LoVo (cell line): Measurements from ENCODE around the gene USP2.
A peak's percentile ranks its signal among the peaks of the same experiment; 100 is the strongest.

ENCODE experiments used
- DNase-seq: peaks from one replicate; pipeline ENCODE4 v3.0.0-alpha.2; 2016; ENCODE audit warnings: low spot score

The USP2 gene

GRCh38 chr11:119377112-119377901, 4.2 kb downstream of the USP2 start:
- no peak for DNase-seq

DNA sequence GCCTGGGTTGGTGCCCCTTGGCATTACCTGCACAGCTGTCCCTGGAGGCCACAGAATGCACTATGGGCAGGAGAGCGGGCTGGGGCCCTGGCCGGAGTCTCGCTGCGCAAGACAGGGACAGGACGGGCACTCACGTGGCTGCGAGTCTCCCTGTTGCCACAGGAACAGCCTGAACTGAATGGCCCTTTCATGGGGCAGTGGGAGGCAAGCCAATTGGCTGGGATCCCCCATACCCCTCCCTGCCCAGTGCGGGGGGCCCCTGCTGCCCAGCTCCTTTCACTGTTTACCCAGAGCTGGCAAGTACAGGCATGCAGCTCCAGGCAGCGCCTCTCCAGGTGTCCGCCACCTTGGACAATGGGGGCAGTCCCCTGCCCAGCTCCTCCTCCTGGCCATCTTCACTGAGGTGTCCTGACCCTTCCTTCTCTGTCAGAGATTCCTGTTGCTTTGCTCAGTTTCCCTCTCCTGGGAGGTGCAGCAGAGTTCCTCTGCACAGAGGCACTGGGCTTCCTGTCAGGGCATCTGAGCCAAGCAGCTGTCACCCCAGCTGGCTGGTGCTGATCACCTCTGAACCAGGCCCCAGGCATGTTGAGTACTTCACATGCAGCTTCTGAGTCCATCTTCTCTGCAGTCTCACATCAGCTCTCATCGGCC, 5.2 kb downstream of the USP2 start:
- no peak for DNase-seq

DNA sequence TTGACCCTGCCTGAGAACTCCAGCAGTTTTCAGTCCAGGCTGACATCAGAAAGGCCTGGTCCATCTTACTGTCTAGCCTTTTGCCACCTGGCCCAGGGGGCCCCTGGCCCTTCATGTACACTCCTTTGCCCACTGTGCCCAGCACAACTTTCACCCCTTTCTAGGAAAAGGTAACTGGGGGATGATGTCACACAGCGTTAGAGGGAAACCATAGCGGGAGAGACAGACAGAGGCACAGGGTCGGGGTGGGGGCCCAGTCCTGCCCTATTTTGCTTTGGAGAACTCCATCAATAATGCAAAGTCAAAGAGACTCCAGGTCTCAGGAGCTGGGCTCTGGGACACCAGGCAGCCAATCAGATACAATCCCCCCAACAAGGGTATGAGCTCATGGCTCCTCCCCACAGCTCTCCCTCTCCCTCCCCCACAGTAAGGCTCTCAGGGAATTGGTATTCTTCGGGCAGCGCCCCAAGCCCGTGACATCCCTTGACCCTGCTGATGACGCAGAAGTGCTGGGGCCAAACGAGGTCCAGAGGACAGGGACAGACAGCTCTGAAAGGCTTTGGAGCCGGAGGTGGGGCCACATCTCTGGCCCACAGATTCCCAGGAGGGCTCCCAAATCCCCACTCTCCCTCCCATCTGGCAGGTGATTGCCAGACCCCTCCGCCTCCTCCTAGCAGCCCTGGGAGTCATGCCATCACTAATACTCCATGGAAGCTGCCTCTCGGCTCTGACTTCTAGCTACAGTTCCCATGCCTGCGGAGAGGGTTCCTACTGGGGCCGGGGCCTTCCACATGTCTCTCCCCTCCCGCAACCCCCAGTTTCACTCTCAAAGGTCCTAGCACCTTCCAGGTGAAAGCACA, 5.9 kb downstream of the USP2 start:
- no peak for DNase-seq

DNA sequence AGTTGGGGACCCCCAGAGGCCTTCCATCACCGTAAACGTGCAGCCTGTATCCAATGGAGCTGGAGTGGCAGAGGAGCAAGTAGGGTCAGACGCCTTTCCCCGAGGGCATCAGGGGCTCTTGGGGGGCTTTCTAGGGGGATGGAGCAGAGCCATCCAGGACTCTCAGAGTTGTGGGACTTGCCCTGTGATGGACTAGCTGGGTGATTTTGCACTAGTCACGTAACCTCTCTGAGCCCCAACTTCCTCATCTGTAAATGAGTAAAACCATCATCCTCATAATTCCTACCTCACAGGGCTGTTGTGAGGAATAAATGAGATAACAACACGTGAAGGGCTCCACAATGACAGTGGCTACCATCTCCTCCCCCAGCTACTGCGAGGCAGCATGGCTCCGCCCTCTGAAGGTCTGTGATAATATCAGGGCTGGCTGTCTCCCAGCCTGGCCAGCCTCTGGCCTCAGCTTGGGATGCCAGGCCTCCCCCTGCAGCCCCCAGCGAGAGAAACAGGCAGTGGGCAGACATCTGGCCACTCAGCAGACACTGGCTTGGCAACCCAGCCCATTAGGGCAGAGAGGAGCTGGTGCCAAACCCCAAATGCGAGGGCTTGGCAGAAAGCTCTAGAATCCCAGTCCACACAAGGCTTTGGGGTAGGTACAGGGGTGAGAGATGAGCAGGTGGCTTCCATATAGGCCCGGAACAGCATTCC, 6.7 kb downstream of the USP2 start:
- no peak for DNase-seq

DNA sequence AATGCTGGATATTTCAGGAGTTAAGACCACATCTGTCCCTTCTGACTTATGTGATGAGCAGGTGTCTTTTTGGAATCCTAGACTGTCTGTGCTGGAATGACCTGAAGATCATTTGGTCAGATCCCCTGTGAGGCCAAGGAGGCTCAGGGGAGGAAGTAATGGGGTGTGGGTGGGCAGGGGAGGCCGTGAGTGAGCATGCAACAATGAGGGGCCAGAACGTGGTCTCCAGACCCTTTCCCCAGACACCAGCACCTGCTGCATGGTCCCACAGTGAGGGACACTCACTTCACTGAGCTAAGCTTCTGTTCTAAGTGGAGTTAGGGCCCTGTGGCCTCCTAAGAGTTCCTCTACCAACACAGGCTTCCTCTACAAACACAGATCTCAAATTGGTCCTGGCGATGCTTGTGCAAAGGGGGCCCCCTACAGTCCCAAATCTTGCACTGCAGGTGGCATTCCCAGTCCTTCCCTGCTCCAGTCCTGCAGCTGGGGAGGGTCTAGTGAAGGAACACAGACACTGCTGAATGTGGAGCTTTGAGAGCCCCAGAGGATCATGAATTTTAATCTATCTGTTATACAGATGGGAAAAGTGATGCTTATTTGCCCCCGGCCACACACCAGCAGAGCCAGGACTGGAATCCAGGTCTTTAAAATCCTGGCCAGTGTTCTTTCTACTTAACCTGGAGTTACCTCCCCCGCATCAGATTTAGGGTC, 7.4 kb downstream of the USP2 start:
- DNase-seq, result peak; percentile 46

- no peak for DNase-seq
Measured at GRCh38 chr11:119373059-119373920, 8.2 kb downstream of the USP2 start.

DNA sequence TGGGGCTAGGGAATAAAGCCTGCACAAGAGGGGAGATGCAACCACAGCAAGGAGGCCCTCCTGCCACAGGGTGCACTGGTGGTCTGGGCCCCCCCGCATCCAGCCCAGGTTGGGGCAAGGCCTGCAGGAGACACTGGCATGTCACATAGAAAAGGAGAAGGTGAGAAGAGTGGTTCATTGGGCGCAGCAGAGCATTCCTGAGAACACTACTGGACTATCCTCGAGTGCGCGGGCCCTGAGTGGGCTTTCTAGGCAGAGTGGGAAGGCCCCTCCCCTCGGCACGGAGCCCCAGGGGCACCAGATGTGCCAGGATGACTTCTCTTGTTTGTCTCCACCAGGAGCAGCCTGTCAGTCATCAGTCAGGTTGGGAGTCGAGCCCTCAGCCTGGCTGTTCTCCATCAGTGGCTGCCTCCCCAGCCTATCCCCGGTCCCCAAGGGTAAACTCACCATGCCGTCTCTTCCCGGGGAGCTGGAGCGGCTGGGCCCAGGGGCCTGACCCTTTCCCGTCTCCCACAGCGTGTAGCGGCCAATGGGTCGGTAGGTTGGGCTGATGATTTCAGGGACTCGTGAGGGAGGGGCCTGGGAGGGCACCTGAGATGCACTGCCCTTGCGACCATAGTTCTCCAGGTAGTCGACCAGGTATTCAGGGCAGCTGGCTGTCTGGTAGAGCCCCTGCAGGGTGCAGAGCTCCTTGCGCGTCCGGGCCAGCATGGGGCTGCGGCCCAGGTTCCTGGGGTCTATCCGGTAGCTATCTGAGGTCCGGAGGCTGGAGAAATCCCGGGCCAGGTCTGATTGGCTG, 9.0 kb downstream of the USP2 start:
- DNase-seq, result no peak

GRCh38 chr11:119371778-119372182, 9.7 kb downstream of the USP2 start:
- DNase-seq, result no peak

- DNase-seq, result no peak
Measured at GRCh38 chr11:119371067-119371601, 10.4 kb downstream of the USP2 start.

GRCh38 chr11:119370486-119371046, 10.9 kb downstream of the USP2 start:
- no peak for DNase-seq

DNA sequence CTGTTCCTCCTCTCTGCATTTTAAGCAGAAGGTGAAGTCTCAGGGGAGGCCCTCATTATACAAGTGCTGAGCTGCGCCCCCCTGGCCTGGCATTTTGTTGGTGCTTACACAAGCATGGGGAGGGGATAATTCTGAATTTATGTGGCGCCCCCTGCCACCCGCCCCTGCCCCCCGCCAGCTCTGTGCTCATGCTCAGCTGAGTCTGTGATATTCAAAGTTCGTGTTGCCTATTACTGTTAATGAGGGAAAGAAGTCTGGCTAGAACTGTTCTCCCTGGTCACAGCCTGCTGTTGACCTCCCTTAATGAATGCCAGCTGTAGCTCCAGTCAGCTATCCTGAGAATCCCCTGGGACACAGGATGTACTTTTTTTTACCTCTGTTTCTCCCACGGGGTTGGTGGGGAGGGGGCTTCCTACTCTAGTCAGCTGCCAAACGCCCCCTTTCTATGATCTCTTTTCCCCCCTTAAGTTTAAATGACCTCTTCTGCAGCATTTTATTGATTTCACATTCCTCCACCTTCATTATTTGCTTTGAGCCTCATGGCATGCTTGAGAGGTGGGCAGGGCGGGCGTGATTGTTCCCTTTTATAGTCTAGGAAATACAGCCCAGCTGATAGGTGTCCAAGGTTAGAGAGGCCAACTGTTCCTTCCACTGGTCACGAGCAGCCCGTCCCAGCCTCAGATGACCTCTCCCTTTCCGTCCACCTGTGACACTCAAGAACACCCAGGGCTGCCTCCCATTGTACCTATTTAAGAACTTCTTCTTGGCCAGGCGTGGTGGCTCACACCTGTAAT, 12.2 kb downstream of the USP2 start:
- no peak for DNase-seq

GRCh38 chr11:119368121-119369034, 13.1 kb downstream of the USP2 start:
- peak; percentile 86 for DNase-seq

- DNase-seq, result no peak
Measured at GRCh38 chr11:119367661-119368120, 13.8 kb downstream of the USP2 start.

GRCh38 chr11:119366690-119367620, 14.5 kb downstream of the USP2 start:
- DNase-seq, result no peak

GRCh38 chr11:119365071-119365591, 16.4 kb downstream of the USP2 start:
- no peak for DNase-seq
